G401.6 (cell line): ENCODE results near the gene MEMO1.
"Not testable (repeated sequence)": the region's sequence is repeated elsewhere in the genome, so short reads cannot be mapped to it uniquely, and the experiment has no call there.

Source experiments
- FAIRE-seq: peaks from 2 replicates; lab custom pipeline; 2012; peaks lifted over from hg19 to GRCh38; lab: Jason Lieb, UNC

The MEMO1 gene

DNA sequence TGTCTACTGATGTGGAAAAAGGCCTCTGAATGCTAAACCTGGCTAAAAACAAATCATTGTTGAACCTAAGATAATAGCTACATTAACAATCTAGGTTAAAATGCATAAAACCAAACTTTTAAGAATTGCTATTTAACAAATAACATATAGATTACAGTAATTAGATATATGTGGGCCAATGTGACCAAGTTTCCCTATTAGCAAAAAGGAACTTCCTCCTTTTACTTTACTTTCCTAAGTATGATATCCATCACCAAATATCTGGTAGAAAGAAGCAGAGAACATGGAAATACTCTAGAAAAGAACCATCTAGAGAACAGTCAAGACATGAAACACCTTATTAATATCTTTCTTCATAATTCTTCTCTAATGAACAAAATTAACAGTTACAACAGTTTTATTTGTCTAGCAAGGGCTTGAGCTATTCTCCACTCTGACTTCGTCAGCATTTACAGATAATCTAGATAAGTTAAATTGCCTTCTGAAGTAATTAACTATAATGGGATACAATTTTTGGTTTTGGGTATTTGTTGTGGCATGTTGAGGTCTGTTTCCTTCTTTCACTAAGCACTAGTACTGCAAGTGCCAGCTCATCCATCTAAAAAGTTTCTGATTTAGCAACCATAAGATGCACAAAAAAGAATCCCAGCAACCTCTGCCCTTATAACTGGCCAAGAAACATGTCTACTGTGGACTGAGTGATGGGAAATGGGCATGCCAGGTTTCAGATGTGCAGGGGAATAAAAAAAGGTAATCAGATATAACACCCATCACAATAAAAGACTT, 53.3 kb downstream of the MEMO1 start:
- FAIRE-seq = no peak

DNA sequence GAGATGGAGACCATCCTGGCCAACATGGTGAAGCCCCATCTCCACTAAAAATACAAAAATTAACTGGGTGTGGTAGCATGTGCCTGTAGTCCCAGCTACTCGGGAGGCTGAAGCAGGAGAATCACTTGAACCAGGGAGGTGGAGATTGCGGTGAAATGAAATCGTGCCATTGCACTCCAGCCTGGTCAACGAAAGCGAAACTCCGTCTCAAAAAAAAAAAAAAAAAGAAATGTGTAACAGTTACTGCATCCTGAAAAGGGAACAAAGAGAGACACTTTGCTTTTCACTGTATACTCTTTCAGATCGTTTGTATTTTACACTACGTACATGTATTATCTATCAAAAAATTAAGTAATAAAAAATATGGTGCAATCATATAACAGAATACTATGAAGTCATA, 53.9 kb downstream of the MEMO1 start:
- FAIRE-seq = not testable (repeated sequence)

DNA sequence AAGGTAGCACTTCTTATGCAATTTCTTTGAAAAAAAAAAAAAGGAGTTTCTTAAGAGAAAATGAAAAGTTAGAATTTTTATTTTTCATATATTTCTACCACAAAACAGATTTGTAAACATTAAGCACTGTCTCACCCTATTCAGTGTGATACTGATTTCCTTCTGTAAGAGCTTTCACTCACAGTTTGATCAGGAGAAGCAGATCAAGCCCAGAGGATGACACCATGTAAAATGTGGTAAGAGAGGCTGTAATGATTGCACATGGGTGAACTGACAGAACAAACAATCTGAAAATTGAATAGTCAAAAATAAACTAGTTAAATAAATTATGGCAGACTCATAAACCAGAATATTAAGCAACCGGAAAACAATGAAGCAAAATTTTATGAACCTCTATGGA, 54.5 kb downstream of the MEMO1 start:
- no peak for FAIRE-seq

DNA sequence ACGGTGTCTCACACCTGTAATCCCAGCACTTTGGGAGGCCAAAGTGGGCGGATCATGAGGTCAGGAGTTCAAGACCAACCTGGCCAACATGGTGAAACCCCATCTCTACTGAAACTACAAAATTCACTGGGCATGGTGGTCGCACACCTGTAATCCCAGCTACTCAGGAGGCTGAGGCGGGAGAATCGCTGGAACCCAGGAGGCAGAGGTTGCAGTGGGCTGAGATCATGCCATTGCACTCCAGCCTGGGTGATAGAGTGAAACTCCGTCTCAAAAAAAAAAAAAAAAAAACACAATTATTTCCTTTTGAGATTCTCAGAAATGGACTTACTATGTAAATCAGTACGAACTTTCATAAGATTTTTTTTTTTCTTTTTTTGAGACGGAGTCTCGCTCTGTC, 57.7 kb downstream of the MEMO1 start:
- not testable (repeated sequence) for FAIRE-seq

DNA sequence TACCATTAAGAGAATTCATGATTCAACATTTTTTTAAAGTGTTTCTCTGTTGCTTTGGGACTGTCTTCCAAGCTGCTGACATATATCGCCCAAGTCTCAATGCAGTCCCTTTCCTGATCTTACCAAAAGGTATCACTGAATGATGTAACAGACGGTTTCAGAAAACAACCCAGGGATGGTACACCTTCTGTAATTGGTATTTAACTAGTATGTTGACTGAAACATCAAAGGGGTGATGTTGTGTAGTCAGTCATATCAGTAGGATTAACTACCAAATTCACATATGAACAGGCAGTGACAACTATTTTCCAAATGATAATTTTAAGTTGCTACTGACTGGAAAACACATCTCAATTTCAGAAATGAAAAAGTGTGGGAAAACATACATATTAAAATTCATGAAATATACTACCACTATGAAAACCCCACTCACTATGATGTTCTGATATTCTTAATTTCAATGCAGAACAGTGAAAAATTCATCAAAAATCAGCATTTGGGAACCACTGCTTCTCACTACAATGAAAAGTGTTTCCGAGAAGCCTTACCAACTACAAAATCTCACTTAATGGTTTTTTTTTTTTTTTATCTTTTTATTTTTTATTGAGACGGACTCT, 59.8 kb downstream of the MEMO1 start:
- FAIRE-seq = no peak

DNA sequence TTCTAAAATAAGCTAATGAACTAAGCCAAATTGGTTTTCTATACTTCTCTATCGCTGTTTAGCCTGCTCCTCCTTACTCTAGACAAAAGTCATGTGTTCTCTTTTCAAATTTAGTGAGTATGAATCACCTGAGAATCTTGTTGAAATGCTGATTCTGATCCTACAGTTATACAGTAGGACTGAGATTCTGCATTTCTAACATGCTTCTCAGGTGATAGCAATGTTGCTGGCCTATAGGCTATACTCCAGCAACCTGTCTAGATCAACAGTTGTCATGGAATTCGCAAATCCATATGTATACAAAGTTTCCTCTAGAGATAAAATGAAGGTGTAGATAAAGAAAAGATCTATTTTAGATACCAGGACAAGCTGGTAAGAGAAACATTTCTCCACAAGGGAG, 62.9 kb downstream of the MEMO1 start:
- FAIRE-seq = no peak

DNA sequence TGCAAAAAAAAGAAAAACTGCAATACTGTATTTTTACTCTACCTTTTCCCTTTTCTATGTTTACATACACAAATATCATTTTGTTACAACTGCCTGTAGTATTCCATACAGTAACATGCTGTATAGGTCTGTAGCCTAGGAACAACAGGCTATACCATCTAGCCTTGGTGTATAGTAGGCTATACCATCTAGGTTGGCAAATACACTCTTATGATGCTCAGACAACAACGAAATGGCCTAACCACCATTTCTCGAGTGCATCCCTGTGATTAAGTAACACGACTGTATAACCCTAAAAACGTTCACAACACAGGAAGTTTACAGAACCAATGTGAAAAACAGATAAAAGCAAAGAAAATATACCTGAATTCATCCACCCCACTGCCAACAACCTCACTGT, 64.0 kb downstream of the MEMO1 start:
- no peak for FAIRE-seq

DNA sequence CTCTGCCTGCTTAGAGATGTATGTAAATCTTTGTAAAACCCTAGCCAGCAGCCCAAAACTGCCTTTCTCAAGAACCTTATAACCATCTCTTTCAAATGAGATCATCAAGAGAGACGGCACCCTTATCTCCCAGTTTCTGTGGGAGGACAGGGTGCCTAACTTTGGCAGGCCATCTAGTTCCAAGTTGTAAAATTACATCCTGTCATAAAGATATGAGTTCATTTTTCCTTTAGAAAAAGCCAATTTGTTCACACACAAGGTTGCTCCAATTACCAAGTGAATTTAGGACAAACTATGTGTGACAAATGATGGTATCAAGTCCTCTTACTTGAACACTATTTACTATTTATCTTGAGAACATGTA, 65.3 kb downstream of the MEMO1 start:
- no peak for FAIRE-seq

DNA sequence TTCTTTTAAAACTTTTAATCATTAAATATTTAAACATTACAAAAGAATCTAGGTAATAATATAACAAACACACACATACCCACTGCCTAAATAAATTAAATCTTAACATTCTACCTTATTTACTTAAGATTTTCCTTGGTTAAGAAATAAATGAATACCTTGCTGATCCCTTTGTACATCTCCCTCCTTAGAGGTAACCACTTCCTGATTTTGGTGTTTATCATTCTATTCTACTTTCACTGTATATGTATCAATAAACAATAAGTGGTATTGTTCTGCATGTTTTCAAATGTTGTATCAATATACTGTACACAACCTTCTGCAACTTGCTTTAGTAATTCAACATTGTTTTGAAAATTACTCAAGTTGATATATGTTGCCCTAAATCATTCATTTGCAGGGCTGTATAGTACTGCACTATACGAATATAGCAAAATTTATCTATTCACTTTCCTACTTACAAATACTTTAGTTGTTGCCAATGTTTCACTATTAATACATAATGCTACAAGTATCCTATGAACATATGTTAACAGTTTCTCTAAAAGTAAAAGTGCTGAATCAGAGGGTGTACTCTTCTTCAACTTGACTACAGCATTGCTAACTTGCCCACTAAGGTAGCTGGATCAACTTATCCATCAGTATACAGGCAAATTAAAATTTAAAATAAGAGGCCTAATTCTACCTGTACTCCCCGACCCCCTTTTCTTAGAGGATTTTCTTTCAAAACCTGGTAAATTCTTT, 65.8 kb downstream of the MEMO1 start:
- peak; percentile 23 for FAIRE-seq

DNA sequence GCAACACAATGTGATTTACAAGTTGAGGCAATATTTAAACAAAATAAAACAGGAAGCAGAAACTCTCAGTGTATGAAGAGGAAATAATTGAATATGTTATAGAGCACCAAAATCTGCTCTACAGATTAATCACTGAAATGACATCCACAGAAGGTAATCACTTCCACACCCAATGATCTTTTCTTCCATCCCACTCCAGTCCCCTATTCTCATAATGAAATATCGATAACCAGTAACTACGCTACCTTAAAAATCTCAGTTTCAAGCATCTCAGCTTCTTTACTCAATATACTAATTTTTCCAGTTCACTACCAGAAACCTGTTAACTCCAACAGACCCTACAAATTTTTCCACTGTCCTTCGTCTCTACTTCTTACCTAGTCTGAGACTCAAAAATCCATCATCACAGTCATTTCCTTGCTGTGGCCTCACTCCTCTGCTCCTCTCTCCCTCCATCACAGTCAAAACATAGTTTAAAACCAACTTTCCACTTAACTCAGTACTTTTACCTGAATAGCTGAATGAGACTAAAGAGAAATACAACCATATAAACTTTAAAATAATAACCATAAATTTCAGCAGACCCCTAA, 67.1 kb downstream of the MEMO1 start:
- no peak for FAIRE-seq

DNA sequence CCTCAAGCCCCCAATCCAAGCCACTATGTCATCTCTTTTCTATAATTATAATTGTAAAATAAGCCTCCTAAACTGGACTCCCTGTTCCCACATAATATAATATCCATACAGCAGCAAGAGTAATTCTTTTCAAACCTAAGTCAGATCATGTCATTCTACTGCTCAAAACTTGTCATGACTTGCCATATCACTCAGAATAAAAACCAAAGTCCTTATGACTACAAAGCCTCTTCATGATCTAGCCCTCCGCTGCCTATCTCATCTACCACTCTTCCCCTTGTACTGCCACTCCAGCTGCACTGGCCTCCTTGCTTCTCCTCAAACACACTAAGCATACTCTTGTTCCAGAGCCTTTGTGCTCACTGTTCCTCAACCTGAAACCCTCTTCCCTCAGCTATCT, 69.9 kb downstream of the MEMO1 start:
- no peak for FAIRE-seq

DNA sequence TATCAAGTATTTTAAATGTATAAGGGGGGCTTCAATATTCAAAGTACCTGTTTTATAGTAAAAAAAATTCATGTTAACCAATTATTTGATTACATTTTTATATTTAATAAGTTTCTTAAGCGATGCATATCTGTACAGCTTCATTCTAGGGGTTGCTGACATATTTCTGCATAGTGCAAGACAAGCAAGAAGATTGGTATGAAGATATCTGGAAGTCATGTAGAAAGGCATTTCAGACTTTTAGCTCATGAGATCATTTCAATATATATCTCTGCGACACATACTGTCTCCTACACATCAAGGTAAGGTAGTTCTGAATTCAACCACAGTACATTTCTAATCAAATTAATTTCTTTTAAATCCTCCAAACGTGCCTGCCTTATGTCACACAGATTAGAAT, 73.1 kb downstream of the MEMO1 start:
- FAIRE-seq = peak; percentile 19

DNA sequence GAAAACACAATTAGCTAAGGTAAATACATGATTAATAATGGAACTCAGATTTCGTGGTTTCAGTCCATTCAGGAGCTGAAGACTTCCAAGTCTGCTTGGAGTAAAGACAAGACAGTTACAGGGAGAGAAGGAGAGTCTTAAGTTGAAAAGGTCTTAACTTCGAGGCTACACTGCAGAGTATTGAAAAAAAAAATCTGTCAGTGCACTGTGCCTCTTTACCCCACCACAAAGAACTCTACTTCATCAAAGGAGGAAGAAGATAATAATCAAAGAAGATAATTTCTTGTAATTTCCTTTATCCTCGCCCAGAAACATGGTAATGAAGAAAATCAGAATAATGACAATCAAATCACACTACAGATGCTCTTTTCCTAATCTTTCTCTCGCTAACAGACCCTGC, 75.4 kb downstream of the MEMO1 start:
- FAIRE-seq = no peak

DNA sequence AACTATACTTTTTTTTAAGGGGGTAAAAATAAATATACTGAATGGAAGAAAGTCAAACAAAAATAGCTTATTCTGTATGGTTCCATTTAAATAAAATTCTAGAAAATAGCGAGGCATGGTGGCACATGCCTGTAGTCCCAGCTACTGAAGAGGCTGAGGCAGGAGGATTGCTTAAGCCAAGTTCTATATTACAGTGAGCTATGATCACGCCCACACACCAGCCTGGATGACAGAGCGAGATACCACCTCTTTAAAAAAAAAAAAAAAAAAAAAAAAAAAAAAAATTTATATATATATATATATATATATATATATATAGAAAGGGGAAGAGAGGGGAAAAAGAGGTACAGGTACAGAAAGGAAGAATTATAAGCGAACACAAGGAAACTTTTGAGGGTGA, 77.7 kb downstream of the MEMO1 start:
- no peak for FAIRE-seq

DNA sequence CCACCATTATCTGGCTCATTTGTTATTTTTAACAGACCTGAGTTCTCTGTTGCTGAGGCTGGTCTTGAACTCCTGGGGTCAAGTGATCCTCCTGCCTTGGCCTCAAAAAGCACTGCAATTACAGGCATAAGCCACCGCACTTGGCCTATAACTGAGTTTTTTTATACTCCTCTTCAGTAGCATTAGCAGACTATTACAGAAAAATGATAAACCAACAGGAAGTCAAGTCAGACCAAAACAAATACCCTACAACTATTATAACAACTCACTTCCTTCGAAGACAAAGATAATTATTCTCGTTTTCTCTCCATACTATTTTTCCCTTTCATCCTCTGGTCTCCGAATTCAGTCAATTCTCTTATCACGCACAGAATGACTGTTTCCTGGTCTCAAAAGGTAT, 78.2 kb downstream of the MEMO1 start:
- no peak for FAIRE-seq

DNA sequence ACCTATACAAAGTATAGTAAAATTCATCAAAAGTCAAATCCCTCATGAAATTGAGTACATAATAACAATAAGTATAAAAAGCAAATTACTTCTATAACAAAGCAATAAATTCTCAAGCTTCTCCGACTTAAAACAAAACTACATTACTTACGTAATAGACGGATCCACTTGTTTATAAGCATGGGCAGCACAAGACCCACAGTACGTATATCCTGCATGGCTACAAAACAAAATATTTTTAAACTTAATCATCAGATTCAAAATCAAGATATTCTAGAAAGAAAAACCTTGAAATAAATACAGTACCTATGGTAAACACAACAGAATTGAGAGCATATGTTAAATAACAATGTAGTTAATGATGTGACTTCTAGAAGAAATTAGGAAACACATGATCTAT, 78.9 kb downstream of the MEMO1 start:
- FAIRE-seq = peak; percentile 70

DNA sequence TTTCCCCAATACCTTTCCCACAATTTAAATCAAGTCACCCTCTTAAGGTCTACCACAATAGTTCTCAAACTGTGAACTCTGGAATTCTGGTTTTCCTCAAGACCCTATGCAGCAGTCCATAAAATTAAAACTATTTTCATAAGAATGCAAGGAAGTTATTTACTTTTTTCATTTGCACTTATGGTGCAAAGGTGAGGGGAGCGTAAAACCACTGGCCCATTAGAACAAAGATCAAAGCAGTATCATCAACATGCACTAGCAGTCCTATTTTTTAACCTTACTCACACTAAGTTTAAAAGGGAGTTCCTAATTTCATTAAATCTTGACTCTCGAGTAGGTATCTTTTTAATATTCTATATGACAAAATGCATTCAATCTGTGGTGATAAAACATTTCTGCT, 85.3 kb downstream of the MEMO1 start:
- FAIRE-seq = no peak

DNA sequence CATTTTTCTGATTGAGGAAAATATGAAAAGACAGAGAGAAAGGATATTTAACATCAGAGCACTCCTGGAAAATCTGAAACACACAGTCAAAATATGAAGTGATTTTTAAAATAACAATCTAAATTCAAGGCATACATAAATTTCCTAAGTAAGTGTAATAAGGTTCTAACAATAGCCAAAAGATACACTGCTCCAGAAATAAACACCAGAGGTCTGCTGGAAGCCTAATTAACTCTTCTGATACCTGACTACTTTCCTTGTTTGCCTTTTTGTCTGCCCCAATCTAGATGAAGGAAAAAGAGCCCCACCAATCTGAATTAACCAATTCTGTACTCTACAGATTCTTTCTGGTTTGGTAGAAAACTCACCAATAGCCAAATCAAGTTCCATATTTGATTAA, 87.1 kb downstream of the MEMO1 start:
- no peak for FAIRE-seq

DNA sequence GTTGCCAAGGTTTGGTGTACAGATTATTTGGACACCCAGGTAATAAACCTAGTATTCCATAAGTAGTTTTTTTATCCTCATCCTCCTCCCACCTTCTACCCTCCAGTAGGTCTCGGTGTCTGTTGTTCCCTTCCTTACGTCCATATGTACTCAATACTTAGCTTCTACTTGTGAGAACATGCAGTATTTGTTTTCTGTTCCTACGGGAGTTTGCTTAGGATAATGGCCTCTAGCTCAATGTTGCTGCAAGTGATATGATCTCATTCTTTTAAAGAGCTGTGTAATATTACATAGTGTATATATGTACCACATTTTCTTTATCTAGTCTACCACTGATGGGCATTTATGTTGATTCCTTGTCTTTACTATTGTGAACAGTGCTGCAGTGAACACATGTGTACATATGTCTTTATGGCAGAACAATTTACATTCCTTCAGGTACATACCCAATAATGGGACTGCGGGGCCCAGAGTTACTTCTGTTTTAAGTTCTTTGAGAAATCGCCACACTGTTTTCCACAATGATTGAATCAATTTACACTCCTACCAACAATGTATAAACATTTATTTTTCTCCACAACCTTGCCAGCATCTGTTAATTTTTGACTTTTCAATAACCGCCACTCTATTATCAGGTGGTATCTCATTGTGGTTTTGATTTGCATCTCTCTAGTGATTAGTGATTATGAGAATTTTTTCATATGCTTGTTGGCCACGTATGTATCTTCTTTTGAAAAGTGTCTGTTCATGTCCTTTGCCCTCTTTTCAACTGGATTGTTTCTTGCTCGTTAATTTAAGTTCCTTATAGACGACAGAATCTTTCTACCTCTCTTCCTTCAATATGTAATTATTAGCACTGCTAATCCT, 88.0 kb downstream of the MEMO1 start:
- FAIRE-seq = no peak

DNA sequence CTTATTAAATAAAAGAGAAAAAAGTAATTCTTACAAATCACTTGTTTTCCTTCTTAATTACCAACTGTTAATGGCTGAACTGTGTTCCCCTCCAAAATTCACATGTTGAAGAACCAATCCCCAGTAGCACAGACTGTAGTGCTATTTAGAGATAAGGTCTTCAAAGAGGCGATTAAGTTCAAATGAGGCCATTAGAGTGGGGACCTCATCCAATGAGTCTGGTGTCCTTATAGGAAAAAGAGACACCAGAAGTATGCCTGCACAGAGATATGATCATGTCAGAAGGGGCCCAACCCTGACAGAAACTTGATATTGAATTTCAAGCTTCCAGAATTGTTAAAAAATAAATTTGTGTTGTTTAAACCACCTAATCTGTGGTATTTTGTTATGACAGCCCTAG, 89.8 kb downstream of the MEMO1 start:
- FAIRE-seq = no peak

DNA sequence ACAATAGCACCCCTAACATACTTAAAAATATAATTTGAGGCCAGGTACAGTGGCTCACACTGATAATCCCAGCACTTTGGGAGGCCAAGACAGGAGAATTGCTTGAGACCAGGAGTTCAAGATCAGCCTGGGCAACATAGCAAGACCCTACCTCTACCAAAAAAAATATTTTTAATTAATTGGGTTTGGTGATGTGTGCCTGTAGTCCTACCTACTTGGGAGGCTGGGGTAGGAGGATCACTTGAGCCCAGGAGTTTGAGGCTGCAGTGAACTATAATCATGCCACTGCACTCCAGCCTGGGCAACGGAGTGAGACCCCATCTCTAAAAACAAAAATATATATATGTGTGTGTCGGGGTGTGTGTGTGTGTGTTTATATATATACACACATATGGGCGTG, 91.3 kb downstream of the MEMO1 start:
- no peak for FAIRE-seq

DNA sequence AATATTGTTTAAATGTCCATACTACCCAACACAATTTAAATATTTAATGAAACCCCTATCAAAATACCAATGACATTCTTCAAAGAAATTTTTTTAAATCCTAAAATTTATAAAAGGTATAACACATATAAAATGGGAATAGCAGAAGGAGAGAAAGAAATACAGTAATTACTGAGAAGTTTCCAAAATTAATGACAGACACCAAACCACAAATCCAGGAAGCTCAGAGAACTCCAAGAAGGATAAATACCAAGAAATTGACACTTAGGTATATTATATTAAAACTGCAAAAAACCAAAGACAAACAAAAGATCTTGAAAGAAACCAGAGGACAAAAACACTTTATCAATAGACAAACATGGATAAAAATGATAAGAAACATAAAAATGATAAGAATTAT, 101.1 kb downstream of the MEMO1 start:
- no peak for FAIRE-seq
